ENCODE measurements around the gene HAPLN2.

HAPLN2 gene

DNA sequence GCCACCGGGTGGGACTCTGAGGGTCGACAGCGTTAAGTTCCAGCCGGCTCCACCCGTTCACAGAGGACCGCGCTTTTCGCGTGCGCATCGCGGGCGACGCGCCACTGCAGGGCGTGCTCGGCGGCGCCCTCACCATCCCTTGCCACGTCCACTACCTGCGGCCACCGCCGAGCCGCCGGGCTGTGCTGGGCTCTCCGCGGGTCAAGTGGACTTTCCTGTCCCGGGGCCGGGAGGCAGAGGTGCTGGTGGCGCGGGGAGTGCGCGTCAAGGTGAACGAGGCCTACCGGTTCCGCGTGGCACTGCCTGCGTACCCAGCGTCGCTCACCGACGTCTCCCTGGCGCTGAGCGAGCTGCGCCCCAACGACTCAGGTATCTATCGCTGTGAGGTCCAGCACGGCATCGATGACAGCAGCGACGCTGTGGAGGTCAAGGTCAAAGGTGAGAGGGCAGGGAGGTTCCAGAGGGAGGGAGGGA is 27.6 kb downstream of the HAPLN2 start:
- DNase-seq, result no peak

GRCh38 chr1:156647351-156647750 is 28.1 kb downstream of the HAPLN2 start:
- no peak for DNase-seq

- DNase-seq, result no peak
These were observed 29.3 kb downstream of the HAPLN2 start for GRCh38 chr1:156648496-156648895.

- no peak for DNase-seq
These were observed 29.7 kb downstream of the HAPLN2 start for GRCh38 chr1:156648951-156649350.

DNA sequence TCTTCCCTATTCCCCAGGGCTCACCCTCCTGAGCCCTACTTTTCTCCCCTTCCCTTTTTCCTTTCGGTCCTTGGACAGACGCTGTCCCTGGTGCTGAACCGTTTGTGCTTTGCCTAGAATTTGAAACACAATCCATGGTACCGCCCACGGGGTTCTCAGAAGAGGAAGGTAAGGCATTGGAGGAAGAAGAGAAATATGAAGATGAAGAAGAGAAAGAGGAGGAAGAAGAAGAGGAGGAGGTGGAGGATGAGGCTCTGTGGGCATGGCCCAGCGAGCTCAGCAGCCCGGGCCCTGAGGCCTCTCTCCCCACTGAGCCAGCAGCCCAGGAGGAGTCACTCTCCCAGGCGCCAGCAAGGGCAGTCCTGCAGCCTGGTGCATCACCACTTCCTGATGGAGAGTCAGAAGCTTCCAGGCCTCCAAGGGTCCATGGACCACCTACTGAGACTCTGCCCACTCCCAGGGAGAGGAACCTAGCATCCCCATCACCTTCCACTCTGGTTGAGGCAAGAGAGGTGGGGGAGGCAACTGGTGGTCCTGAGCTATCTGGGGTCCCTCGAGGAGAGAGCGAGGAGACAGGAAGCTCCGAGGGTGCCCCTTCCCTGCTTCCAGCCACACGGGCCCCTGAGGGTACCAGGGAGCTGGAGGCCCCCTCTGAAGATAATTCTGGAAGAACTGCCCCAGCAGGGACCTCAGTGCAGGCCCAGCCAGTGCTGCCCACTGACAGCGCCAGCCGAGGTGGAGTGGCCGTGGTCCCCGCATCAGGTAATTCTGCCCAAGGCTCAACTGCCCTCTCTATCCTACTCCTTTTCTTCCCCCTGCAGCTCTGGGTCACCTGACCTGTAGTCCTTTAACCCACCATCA is 33.1 kb downstream of the HAPLN2 start:
- peak; percentile 70 for DNase-seq

GRCh38 chr1:156652992-156653355 is 33.8 kb downstream of the HAPLN2 start:
- no peak for DNase-seq

GRCh38 chr1:156654700-156655099 is 35.5 kb downstream of the HAPLN2 start:
- DNase-seq, result no peak

GRCh38 chr1:156655151-156655903 is 36.1 kb downstream of the HAPLN2 start:
- DNase-seq, result peak; percentile 37

- no peak for DNase-seq
These were observed 36.8 kb downstream of the HAPLN2 start for GRCh38 chr1:156655904-156656516.

GRCh38 chr1:156656806-156657740 is 37.9 kb downstream of the HAPLN2 start:
- peak; percentile 65 for DNase-seq

GRCh38 chr1:156657741-156658319 is 38.6 kb downstream of the HAPLN2 start:
- DNase-seq, result no peak

GRCh38 chr1:156658496-156658895 is 39.3 kb downstream of the HAPLN2 start:
- DNase-seq, result no peak

- DNase-seq, result no peak
These were observed 39.8 kb downstream of the HAPLN2 start for GRCh38 chr1:156658945-156659574.

DNA sequence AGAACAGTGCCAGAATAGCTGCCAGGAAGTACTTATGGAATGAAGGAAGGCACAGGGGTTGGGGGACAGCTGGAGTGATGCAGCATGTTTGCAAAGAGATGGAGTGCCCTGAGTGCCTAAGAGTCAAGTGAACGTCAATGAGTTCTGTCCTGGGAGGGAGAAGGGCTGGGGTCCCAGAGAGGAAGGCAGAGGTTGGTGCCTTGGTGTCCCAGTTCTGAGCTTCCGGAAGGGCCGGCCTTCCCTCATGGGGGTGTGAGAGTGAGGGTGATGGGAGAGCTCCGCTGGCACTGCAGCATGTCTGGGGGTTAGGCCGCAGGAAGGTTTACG is 40.4 kb downstream of the HAPLN2 start:
- no peak for DNase-seq

DNA sequence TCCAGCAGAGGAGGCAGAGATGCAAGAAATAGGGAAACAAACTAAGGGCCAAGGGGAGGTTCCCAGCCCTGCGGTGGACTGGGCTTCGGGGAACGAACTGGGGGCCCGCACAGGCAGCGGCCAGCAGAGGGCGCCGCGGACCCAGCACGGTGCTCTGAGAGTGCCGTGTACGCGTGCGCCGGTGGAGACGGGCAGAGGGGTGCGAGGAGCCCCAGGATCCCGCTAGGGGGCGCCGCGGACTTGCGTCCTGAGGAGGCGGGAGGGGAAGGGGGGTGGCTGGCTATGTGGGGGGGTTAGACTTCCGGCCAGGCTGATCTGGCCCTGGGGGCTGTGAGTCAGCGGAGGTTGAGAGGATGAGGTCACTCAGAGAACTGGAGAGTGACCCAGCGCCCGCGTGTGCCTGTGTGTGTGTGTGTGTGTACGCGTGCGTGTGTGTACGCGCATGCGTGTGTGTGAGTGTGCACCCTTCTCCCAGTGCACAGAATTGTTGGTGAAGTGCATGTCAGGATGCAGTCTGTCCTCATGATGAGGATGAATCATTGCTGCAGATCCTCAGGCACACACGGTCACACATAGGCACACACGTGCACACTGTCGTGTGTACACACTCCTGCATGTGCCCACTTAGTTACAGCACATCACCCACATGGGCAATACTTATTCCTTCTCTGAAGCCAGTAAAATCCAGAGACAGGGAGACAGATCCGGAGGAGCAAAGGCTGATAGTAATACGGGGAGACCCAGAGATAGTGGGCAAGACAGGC is 41.0 kb downstream of the HAPLN2 start:
- DNase-seq, result peak; percentile 97

- DNase-seq, result no peak
These were observed 41.5 kb downstream of the HAPLN2 start for GRCh38 chr1:156660752-156661112.

DNA sequence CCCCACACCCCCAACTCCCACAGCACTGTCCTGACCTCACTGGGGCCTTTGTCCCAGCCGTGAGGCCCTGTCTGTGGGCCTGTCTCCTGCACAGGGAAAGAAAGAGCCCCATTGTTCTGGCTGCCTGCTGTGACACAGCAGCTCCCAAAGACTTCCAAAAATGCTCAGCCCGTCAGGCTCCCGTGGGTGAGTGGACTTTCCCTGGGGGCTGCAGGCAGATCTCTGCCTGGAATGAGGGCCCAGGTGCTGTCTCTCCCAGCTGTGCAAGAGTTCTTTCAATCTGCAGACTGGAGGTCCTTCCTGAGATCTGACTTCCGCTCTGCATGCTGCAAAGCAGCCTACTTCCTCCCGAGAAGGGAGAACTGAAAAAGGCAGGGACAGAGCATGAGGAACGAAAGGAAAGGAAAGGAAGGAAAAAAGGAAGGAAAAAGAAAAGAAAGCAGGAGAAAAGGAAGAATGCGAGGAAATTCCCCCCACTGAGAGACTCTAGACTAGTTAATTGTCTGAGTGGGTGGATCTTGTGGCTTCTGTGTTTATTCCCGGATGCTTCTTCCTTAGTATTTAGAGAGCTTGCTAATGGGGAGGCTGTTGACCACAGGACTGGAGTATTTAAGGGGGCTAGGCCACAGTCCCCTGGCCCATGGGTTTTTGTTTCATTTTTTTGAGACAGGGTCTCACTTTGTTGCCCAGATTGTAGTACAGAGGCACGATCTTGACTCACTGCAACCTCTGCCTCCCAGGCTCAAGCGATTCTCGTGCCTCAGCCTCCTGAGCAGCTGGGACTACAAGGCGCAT is 43.0 kb downstream of the HAPLN2 start:
- no peak for DNase-seq

GRCh38 chr1:156662800-156663055 is 43.5 kb downstream of the HAPLN2 start:
- no peak for DNase-seq

DNA sequence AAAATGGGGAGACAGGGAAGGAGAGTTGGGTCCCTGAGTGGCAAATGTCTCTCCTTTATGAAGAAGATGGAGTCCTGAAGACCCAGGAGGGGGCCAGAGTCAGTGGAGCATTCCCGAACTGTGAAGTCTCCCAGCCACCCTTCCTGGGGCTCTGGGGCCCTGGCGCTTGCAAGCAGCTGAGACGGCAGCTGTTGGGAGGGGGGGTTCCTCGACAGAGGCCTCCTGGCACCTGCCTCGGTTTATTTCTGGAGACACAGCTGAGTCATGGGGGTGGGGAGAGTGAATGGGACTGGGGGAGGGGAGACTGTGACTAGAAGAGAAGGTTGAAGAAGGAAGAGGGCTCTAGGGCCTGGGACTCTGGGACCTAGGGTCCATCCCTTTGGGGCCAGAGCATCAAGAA is 44.0 kb downstream of the HAPLN2 start:
- DNase-seq, result peak; percentile 84

DNA sequence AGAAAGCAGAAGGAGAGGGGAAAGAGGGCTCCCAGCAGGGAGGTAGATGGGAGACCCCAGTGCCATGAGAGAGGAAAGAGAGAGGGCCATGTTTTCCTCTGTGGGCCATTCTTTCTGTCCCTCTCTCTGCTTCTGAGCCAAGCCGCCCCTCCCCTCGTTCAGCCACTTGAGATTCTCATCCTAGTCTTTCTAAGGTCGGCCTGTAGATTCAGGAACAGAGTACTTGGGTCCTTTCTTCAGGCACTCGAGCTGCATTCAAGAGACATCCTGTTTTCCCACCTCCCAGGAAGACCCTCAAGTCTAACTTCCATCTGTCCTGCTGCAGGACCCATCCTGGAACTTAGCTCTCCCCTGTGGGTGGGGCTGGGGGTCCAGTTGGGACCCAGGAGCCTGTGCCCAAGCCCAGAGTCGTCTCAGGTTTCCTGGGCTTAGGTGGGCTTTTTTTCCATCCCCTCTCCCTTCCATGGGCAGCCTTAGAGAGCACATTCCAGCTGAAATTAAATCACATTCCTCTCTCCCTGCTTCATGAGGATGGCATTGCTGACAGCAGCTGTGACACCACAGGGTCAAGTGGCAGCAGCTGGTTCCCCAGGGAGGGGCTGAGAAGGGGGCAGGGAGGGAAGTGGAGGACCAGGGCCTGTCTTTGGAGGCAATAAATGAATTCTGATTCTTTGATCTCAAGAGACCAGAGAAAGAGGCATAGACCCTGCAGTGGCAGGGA is 45.0 kb downstream of the HAPLN2 start:
- no peak for DNase-seq
